ENCODE data around the gene ASF1B. TPM values are rescaled to one million over a fixed set of nuclear protein-coding genes. Genes with fewer than 3 reads are reported as not detected.

Gene ASF1B
- total and polyA plus RNA-seq, 2 donors (not counting 1 experiment from before 2014, with no cell fraction given), result 1.9 to 2.5 TPM

DNA sequence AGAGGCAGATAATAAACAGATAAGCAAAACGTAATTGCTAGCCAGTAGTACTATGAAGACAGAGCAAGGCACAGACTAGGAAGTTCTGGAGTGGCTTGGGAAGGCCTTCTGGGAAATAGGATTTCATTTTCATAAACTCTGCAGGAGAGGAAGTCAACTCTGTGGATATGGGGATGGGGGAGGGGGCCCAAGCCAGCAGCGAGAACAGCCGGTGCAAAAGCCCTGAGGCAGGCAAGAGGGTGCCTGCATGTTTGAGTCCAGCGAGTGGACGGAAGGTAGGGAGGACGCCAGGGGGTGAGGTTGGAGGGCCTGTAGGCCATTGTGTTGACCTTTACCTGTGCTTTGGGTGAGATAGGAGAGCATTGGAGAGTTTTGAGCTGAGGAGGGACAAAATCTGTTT is 9.0 kb upstream of the ASF1B start:
- intact Hi-C loops (cut with micrococcal nuclease), result no loop called here
- no peak overlapping the region for H3K27ac Mint-ChIP-seq

More for the DNA sequence above, 9.0 kb upstream of the ASF1B start:
- Histone ChIP-seq H3K4me2 (replicated peaks; ENCODE audit: low read depth, low read length, poor library complexity, severe bottlenecking) (no peak overlapping the region), H3K9ac (ENCODE audit: low read length) (no peak overlapping the region), H3K36me3 (replicated peaks in 1 of 2; ENCODE audit: control extremely low read depth in 1 of 2, control insufficient read depth in 1 of 2, extremely low read depth in 1 of 2, insufficient read depth in 2 of 2, low read length in 1 of 2) (no peaks in the 10 kb centered on the region), H2AFZ (ENCODE audit: insufficient read depth, low read depth, low read length, poor library complexity, severe bottlenecking) (no peak overlapping the region), H4K20me1 (ENCODE audit: control insufficient read depth, insufficient read depth, low read length, poor library complexity, severe bottlenecking) (no peaks in the 10 kb centered on the region), H3K4me1 (ENCODE audit: control insufficient read depth in 2 of 2, insufficient read depth in 2 of 2, low read length in 2 of 2) (peaks cover 19 to 26% of the 10 kb centered on the region in 2 donors), H3K9me3 (ENCODE audit: control extremely low read depth in 1 of 3, control insufficient read depth in 2 of 3, insufficient read depth in 1 of 3, low read length in 2 of 3) (no peaks in the 10 kb centered on the region), H3K79me2 (ENCODE audit: control insufficient read depth, insufficient read depth, low read length) (peaks cover 80% of the 10 kb centered on the region), H3K4me3 (ENCODE audit: control extremely low read depth in 1 of 5, extremely low read depth in 1 of 5, insufficient read depth in 1 of 5, low read depth in 2 of 5, low read length in 4 of 5) (no peak overlapping the region), H3K27ac (ENCODE audit: low read length in 2 of 2) (no peak overlapping the region), H3K27me3 (replicated peaks in 1 of 4; ENCODE audit: control extremely low read depth in 1 of 4, control insufficient read depth in 3 of 4, insufficient read depth in 4 of 4, low read length in 3 of 4) (no peaks in the 10 kb centered on the region)
- CTCF ChIA-PET, result interaction anchor here (1.1 kb wide), 1 partner anchor 9 kb away, joined by 7 read pairs; the partner anchor contains the start of gene ASF1B
- H3K9me3 Mint-ChIP-seq (ENCODE audit: insufficient read depth), result no peaks in the 10 kb centered on the region
- POLR2A ChIA-PET, result interaction anchor here (1.1 kb wide), 1 partner anchor 9 kb away, joined by 3 read pairs; the partner anchor contains the start of gene ASF1B
- ATAC-seq (ENCODE audit: low read depth) (no peak), DNase-seq (no peak)
- 97% methylated on average over 6 of the region's 6 CpGs for WGBS (ENCODE audit: insufficient coverage)
- peaks cover 19% of the 10 kb centered on the region for H3K4me1 Mint-ChIP-seq
- no peak overlapping the region for H3K4me3 Mint-ChIP-seq
- TF ChIP-seq EZH2 (IDR thresholded peaks at IDR 0.05; ENCODE audit: borderline replicate concordance, insufficient read depth, low read depth, low read length, poor library complexity, severe bottlenecking), result no peak
- TF ChIP-seq CTCF (IDR thresholded peaks at IDR 0.05), result no peak
- H3K27me3 Mint-ChIP-seq, result no peaks in the 10 kb centered on the region
